Mesodermal cell (in vitro differentiated cells): ENCODE data around the gene CCM2.
A peak's percentile ranks its signal among the peaks of the same experiment; 100 is the strongest.

Source experiments
- H3K27ac ChIP-seq: 2 replicates; pipeline ENCODE4 v1.7.0; 2013; ENCODE audit warnings: mild to moderate bottlenecking, low read depth, low read length, moderate library complexity; ENCODE audit not compliant: severe bottlenecking
- H3K36me3 ChIP-seq: 2 replicates; pipeline ENCODE4 v1.7.1; 2013; ENCODE audit warnings: mild to moderate bottlenecking, low read length, moderate library complexity; ENCODE audit not compliant: control insufficient read depth, insufficient read depth
- H3K4me1 ChIP-seq: one replicate; pipeline ENCODE4 v1.7.1; 2013; ENCODE audit warnings: mild to moderate bottlenecking, low read length; ENCODE audit not compliant: insufficient read depth, control insufficient read depth, poor library complexity, severe bottlenecking
- H3K4me3 ChIP-seq: 2 replicates; pipeline ENCODE4 v1.7.0; 2013; ENCODE audit warnings: low read length, control low read depth, mild to moderate bottlenecking; ENCODE audit not compliant: insufficient read depth, poor library complexity, severe bottlenecking; ENCODE audit errors: extremely low read depth
- H3K9me3 ChIP-seq: 2 replicates; pipeline ENCODE4 v1.7.1; 2013; ENCODE audit warnings: mild to moderate bottlenecking, low read length, moderate library complexity; ENCODE audit not compliant: control insufficient read depth
- WGBS, 2 experiments: methylation state at CpG; one replicate each; pipeline ENCODE4 v1.1.5; 2013; ENCODE audit warnings: missing lambda C conversion rate in 2 of 2; ENCODE audit not compliant: insufficient coverage in 2 of 2; 5-methylcytosine and 5-hydroxymethylcytosine counted together

CCM2 gene

GRCh38 chr7:44976746-44977196 lies 23.2 kb upstream of the CCM2 start:
- peaks cover 19% of the 10 kb centered on the region for H3K4me1 ChIP-seq
- H3K4me3 ChIP-seq: no peak overlapping the region
- H3K9me3 ChIP-seq: no peaks in the 10 kb centered on the region
- H3K36me3 ChIP-seq: peaks cover 12% of the 10 kb centered on the region
- WGBS, 2 experiments: 96% methylated on average over 17 of the region's 17 CpGs
- no peak overlapping the region for H3K27ac ChIP-seq

DNA sequence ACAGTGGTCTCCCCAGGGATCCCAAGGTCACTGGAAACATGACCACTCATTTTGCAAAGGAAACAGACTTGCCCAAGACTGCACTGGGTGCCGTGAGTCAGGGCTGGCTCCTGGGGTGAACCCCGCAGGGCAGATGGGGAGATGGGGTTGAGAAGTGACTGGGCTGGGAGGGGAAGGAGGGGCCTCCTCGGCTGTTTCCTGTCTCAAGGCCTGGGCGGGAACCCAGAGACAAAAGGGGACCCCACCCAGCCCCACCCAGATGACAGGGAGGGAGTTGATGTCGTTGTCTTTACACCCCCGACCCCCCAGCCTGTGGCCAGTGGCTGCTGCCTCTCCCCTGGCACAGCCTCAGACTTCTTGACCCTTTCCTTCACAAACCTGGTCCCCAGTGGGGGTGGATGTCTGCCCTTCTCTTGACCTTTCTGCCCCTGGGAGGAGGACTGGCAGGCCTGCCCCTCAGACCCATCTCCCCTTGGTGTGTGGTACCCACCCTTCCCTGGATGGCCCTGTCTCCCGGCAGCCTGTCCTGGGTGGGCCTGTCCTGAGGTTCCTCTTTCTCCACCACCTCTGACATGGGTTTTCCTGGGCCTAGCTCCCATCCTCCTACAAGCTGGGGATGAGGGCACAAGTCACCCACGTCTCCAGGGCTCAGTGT lies 22.6 kb upstream of the CCM2 start:
- Histone ChIP-seq H3K36me3 (peaks cover 18% of the 10 kb centered on the region), H3K4me1 (peaks cover 19% of the 10 kb centered on the region), H3K9me3 (no peaks in the 10 kb centered on the region), H3K4me3 (no peak overlapping the region), H3K27ac (no peak overlapping the region)
- WGBS, 2 experiments: 72 to 100% methylated on average over 3 to 6 of the region's 8 CpGs

DNA sequence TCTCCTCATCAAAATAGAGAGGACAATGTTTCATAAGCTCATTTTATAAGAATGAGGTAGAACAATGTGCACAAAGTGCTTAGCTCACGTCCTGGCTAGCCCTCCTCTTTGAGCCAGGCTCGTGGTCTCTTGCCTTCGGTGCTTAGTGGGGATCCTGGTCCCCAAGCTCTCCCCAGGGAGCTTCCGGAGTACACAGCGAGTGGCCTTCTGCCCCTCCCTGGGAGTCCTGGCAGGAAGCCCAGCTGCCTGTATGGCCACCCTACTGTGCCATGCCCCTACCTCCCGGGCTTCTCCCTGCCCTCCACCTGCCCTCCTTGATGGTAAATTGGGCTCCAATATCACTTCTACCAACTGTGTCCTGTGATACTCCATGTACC lies 22.1 kb upstream of the CCM2 start:
- H3K9me3 ChIP-seq: no peaks in the 10 kb centered on the region
- no peak overlapping the region for H3K4me3 ChIP-seq
- 92 to 94% methylated on average over 5 to 6 of the region's 6 CpGs for WGBS, 2 experiments
- H3K36me3 ChIP-seq: peaks cover 23% of the 10 kb centered on the region
- no peak overlapping the region for H3K27ac ChIP-seq
- H3K4me1 ChIP-seq: peaks cover 19% of the 10 kb centered on the region

- H3K27ac ChIP-seq: peak within 1 kb of the TSS; percentile 59
- H3K36me3 ChIP-seq: peaks cover 31% of the 10 kb centered on the region
- 90 to 93% methylated on average over 16 to 18 of the region's 24 CpGs for WGBS, 2 experiments
- H3K9me3 ChIP-seq: no peaks in the 10 kb centered on the region
- no peak within 1 kb of the TSS for H3K4me3 ChIP-seq
- H3K4me1 ChIP-seq: peaks cover 20% of the 10 kb centered on the region
Observed at GRCh38 chr7:44978511-44979366, 21.3 kb upstream of the CCM2 start, which contains the start of gene MYO1G. TSS of gene MYO1G (minus strand) at chr7:44979015. CDS start at chr7:44978961, 54 bp downstream.

DNA sequence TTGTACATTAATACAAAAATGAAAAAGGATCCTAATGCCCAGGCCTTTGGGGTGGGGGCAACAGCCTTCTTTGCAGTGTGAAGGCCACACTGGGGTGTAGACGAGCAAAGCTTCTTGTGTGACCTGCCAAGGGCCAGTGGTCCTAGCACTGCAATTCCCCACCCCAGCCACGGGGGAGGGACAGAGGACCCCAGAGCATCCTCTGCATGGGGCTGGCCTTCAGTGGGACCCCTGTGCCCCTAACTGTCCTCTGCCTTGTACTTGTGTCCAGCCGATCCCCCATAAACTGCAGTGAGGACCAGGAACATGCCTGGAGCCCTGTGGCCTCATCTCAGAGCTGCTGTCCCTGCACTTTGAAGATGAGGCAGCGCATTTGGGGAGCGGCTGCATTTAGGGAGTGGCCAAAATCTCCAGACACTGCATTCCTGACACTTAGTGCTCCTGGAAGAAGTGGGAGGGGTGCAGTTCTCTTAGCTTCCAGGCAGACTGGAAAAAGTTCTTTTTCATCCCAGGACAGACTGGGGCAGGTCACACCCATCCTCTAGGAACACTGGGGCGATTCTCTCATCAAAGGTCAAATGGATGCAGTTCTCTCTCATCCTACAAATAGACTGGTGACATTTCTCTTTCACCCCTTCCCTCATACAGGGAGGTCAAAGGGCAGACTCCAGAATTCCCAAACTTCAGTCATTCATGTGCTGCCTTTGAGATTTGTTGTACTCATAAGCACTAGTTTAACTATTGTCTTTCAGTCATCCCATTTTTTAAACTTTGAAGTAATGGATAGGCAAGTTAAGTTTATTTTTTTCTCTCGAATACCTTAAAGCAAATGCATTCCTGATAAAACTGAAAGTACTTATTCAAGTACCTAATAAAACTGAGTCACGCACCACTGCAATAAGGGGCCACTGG lies 20.3 kb upstream of the CCM2 start:
- Histone ChIP-seq H3K36me3 (peaks cover 41% of the 10 kb centered on the region), H3K4me1 (peaks cover 24% of the 10 kb centered on the region), H3K4me3 (no peak overlapping the region), H3K27ac (peak overlapping the region; percentile 59), H3K9me3 (no peaks in the 10 kb centered on the region)
- 94% methylated on average over 7 of the region's 8 CpGs for WGBS, 2 experiments

DNA sequence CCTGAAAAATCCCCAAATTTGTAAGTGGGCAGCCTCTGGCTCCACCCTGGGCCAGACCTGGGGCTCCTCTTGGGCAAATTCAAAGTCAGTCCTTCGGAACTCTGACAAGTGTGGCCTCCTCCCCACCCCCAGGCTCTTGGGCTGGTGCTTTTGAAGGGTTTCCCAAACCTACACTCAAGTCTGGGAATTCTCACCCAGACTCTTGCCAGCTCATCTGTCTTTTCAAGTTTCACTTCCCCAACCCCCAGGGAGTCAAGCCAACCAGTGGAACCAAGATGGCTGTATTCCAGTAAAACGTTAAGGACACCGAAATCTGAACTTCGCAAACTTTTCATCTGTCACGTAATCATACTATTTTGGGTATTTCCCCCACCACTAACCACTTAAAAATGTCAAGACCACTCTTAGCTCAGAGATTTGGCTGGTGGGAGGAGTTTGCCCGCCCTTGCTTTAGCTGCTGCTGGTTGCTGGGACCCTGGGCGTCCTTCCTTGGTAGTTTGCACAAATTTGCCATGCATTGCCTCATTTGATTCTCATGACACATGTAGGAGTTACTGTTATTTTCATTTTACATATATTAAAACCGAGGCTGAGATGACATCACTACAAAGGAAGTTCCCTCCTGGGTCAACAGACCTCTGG lies 19.5 kb upstream of the CCM2 start:
- H3K4me3 ChIP-seq: no peak overlapping the region
- no peaks in the 10 kb centered on the region for H3K9me3 ChIP-seq
- H3K4me1 ChIP-seq: peaks cover 29% of the 10 kb centered on the region
- WGBS, 2 experiments: 88 to 89% methylated on average over 5 to 6 of the region's 8 CpGs
- H3K27ac ChIP-seq: peak overlapping the region; percentile 59
- H3K36me3 ChIP-seq: peaks cover 49% of the 10 kb centered on the region

GRCh38 chr7:44981035-44981706 lies 18.8 kb upstream of the CCM2 start:
- Histone ChIP-seq H3K4me3 (no peak overlapping the region), H3K4me1 (peaks cover 29% of the 10 kb centered on the region), H3K27ac (no peak overlapping the region), H3K36me3 (peaks cover 54% of the 10 kb centered on the region), H3K9me3 (no peaks in the 10 kb centered on the region)
- WGBS, 2 experiments: 93 to 95% methylated on average over 5 to 6 of the region's 7 CpGs

GRCh38 chr7:44982535-44982923 lies 17.5 kb upstream of the CCM2 start:
- Histone ChIP-seq H3K4me1 (peaks cover 29% of the 10 kb centered on the region), H3K27ac (no peak overlapping the region)

DNA sequence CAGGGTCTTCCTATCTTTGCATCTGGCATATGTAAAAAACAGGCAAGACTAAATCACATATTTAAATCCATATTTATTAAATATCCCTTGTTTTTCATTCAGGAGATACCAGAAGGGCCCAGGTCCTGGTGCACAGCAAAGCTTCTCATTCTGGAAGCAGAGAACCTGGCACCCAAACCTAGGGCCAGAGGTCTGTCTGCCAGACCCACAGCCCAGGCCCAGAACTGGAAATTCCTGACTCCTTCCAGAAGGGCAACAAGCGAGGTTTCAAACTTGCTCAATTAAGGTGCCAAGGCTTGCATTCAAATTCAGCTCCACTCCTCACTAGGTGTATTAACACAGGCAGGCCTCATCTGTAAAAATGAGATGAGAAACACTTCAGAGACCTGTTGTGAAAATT lies 17.0 kb upstream of the CCM2 start:
- Histone ChIP-seq H3K27ac (no peak overlapping the region), H3K4me3 (no peak overlapping the region), H3K36me3 (peaks cover 54% of the 10 kb centered on the region), H3K9me3 (no peaks in the 10 kb centered on the region), H3K4me1 (peaks cover 29% of the 10 kb centered on the region)
- 100% methylated on average over 1 of the region's 1 CpG for WGBS, 2 experiments

More at GRCh38 chr7:44982535-44982923, 17.5 kb upstream of the CCM2 start:
- 100% methylated on average over 1 of the region's 1 CpG; no CpG with 5 or more reads in 1 of the 2 experiments for WGBS, 2 experiments
- Histone ChIP-seq H3K4me3 (no peak overlapping the region), H3K9me3 (no peaks in the 10 kb centered on the region), H3K36me3 (peaks cover 54% of the 10 kb centered on the region)
